Measurements from ENCODE around the gene TMEM88. TPM values are rescaled to one million over a fixed set of nuclear protein-coding genes. Genes with fewer than 3 reads are reported as not detected.

The TMEM88 gene
- total and polyA plus RNA-seq, 4 donors, result 2.7 to 27.6 (median 13.5) TPM

GRCh38 chr17:7842380-7843256 is 12.2 kb upstream of the TMEM88 start:
- Histone ChIP-seq H3K36me3 (ENCODE audit: control insufficient read depth, insufficient read depth, low read length) (peaks cover 33% of the 10 kb centered on the region), H3K4me3 (ENCODE audit: low read depth, low read length) (peak overlapping the region; percentile 92), H3K27ac (ENCODE audit: low read depth, low read length) (peak overlapping the region; percentile 98), H3K9me3 (ENCODE audit: control insufficient read depth, insufficient read depth, low read length) (no peaks in the 10 kb centered on the region), H3K27me3 (ENCODE audit: control insufficient read depth, insufficient read depth, low read length) (no peaks in the 10 kb centered on the region), H3K4me1 (ENCODE audit: control insufficient read depth, insufficient read depth, low read length) (peaks cover 61% of the 10 kb centered on the region)
- WGBS (ENCODE audit: insufficient coverage), result under 1% methylated on average over 46 of the region's 47 CpGs
- peak in 2 of 6 donors; percentile 44 to 74 for DNase-seq (ENCODE audit: low read depth in 4 of 6, low spot score in 6 of 6)

GRCh38 chr17:7843257-7843535 is 11.7 kb upstream of the TMEM88 start:
- Histone ChIP-seq H3K4me1 (ENCODE audit: control insufficient read depth, insufficient read depth, low read length) (peaks cover 61% of the 10 kb centered on the region), H3K9me3 (ENCODE audit: control insufficient read depth, insufficient read depth, low read length) (no peaks in the 10 kb centered on the region), H3K27ac (ENCODE audit: low read depth, low read length) (peak overlapping the region; percentile 98), H3K36me3 (ENCODE audit: control insufficient read depth, insufficient read depth, low read length) (peaks cover 39% of the 10 kb centered on the region), H3K4me3 (ENCODE audit: low read depth, low read length) (peak overlapping the region; percentile 92), H3K27me3 (ENCODE audit: control insufficient read depth, insufficient read depth, low read length) (no peaks in the 10 kb centered on the region)
- DNase-seq (ENCODE audit: low read depth in 4 of 6, low spot score in 6 of 6), result peak in 1 of 6 donors; percentile 33
- WGBS (ENCODE audit: insufficient coverage), result under 1% methylated on average over 17 of the region's 17 CpGs

DNA sequence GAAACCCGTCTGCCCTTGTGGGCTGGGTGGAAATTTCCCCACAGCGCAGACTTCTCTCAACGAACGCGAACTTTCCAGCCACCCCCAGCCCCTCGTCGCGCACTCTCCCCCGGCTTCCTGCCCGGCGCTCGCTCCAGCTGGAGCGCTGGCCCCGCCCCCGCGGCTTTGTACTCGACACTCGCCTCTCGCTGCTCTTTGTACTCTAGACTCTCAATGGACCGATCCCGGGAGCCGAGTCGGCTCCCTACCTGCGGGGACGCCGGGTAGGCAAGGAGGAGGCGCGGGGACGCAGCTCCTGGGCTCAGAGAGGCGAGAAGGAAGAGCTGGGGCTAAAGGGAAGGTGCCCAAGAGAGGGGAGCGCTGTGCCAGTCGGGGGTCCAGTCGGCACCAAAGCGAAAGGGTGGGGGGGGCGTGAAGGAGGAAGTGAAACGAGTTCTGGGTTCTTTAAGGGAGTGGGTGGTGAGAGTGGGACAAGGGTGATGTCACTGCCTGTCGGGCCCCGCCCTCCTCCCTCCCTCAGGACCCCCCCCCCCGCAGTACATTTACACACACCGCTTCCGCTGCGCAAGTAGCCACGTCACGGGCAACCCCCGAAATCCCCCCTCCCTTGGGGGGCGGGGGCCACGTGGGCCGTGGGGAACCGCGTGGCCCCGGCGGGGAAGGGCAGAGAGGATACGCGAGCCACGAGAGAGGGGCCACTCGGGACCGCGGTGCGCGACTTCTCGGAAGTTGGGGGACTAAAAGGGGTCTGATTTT is 11.2 kb upstream of the TMEM88 start:
- no peaks in the 10 kb centered on the region for H3K27me3 ChIP-seq (ENCODE audit: control insufficient read depth, insufficient read depth, low read length)

DNA sequence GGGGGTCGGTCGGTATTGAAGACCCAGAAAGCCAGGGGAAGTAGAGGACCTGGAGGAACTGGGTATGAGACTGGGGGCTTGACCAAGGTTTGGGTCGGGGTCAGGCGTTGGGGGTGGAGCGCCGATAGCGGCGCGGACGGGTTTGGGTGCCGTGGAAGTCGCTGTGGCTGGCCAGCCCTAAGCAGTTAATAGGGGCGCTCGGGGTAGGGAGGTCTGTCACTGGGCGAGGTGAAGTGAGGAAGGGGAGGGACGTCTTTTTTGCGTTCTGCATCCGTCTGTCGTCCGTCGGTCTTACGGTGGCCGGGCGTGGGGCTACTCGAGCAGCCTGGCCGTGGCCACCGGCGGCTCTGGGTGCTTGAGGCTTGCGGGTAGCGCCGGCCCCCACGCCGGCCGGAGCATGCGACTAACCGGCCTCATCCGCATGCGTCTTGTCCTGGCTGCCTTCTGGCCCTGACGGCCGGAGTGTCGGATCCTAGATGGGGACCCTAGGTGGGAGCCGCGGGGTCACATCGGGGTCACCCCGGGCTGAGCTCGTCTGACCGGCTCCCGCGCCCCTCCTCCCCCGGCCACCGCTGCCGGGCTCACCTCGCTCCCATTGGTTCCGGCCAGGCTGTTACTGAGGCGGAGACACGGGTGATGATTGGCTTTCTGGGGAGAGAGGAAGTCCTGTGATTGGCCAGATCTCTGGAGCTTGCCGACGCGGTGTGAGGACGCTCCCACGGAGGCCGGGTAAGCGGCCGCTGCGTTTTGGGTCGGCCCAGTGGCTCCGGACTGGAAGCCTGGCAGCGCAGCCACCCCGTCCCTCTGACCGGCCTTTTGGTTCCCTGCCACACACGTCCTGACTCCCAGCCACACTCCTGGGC is 10.3 kb upstream of the TMEM88 start:
- Histone ChIP-seq H3K4me1 (ENCODE audit: control insufficient read depth, insufficient read depth, low read length) (peaks cover 48% of the 10 kb centered on the region), H3K9me3 (ENCODE audit: control insufficient read depth, insufficient read depth, low read length) (no peaks in the 10 kb centered on the region), H3K4me3 (ENCODE audit: low read depth, low read length) (peak overlapping the region; percentile 92), H3K27ac (ENCODE audit: low read depth, low read length) (peak overlapping the region; percentile 98), H3K27me3 (ENCODE audit: control insufficient read depth, insufficient read depth, low read length) (no peaks in the 10 kb centered on the region), H3K36me3 (ENCODE audit: control insufficient read depth, insufficient read depth, low read length) (peaks cover 52% of the 10 kb centered on the region)
- peak in 4 of 6 donors; percentile 89 to 98 (median 94) for DNase-seq (ENCODE audit: low read depth in 4 of 6, low spot score in 6 of 6)
- 0% methylated on average over 71 of the region's 71 CpGs for WGBS (ENCODE audit: insufficient coverage)

More for the DNA sequence above, 11.2 kb upstream of the TMEM88 start:
- Histone ChIP-seq H3K4me3 (ENCODE audit: low read depth, low read length) (peak overlapping the region; percentile 92), H3K4me1 (ENCODE audit: control insufficient read depth, insufficient read depth, low read length) (peaks cover 56% of the 10 kb centered on the region), H3K36me3 (ENCODE audit: control insufficient read depth, insufficient read depth, low read length) (peaks cover 44% of the 10 kb centered on the region), H3K27ac (ENCODE audit: low read depth, low read length) (peak overlapping the region; percentile 98), H3K9me3 (ENCODE audit: control insufficient read depth, insufficient read depth, low read length) (no peaks in the 10 kb centered on the region)
- WGBS (ENCODE audit: insufficient coverage), result under 1% methylated on average over 47 of the region's 61 CpGs
- DNase-seq (ENCODE audit: low read depth in 4 of 6, low spot score in 6 of 6), result peak in 3 of 6 donors; percentile 64 to 88 (median 75)

GRCh38 chr17:7845359-7846062 is 9.4 kb upstream of the TMEM88 start:
- no peaks in the 10 kb centered on the region for H3K9me3 ChIP-seq (ENCODE audit: control insufficient read depth, insufficient read depth, low read length)
- DNase-seq (ENCODE audit: low read depth in 4 of 6, low spot score in 6 of 6), result no peak
- H3K4me1 ChIP-seq (ENCODE audit: control insufficient read depth, insufficient read depth, low read length), result peaks cover 44% of the 10 kb centered on the region
- H3K4me3 ChIP-seq (ENCODE audit: low read depth, low read length), result peak overlapping the region; percentile 92
- H3K36me3 ChIP-seq (ENCODE audit: control insufficient read depth, insufficient read depth, low read length), result peaks cover 62% of the 10 kb centered on the region
- peak overlapping the region; percentile 98 for H3K27ac ChIP-seq (ENCODE audit: low read depth, low read length)
- WGBS (ENCODE audit: insufficient coverage), result 75% methylated on average over 10 of the region's 15 CpGs
- H3K27me3 ChIP-seq (ENCODE audit: control insufficient read depth, insufficient read depth, low read length), result no peaks in the 10 kb centered on the region

- Histone ChIP-seq H3K4me1 (ENCODE audit: control insufficient read depth, insufficient read depth, low read length) (peaks cover 41% of the 10 kb centered on the region), H3K4me3 (ENCODE audit: low read depth, low read length) (no peak overlapping the region), H3K36me3 (ENCODE audit: control insufficient read depth, insufficient read depth, low read length) (peaks cover 69% of the 10 kb centered on the region), H3K27ac (ENCODE audit: low read depth, low read length) (no peak overlapping the region), H3K9me3 (ENCODE audit: control insufficient read depth, insufficient read depth, low read length) (no peaks in the 10 kb centered on the region), H3K27me3 (ENCODE audit: control insufficient read depth, insufficient read depth, low read length) (no peaks in the 10 kb centered on the region)
- DNase-seq (ENCODE audit: low read depth in 4 of 6, low spot score in 6 of 6), result no peak
- 92% methylated on average over 17 of the region's 22 CpGs for WGBS (ENCODE audit: insufficient coverage)
Measured at GRCh38 chr17:7846063-7846735, 8.7 kb upstream of the TMEM88 start.

GRCh38 chr17:7846765-7847661 is 7.9 kb upstream of the TMEM88 start:
- H3K4me3 ChIP-seq (ENCODE audit: low read depth, low read length), result no peak overlapping the region
- peaks cover 77% of the 10 kb centered on the region for H3K36me3 ChIP-seq (ENCODE audit: control insufficient read depth, insufficient read depth, low read length)
- WGBS (ENCODE audit: insufficient coverage), result 90% methylated on average over 19 of the region's 34 CpGs
- peaks cover 46% of the 10 kb centered on the region for H3K4me1 ChIP-seq (ENCODE audit: control insufficient read depth, insufficient read depth, low read length)
- H3K27ac ChIP-seq (ENCODE audit: low read depth, low read length), result no peak overlapping the region
- no peaks in the 10 kb centered on the region for H3K27me3 ChIP-seq (ENCODE audit: control insufficient read depth, insufficient read depth, low read length)
- no peak for DNase-seq (ENCODE audit: low read depth in 4 of 6, low spot score in 6 of 6)
- no peaks in the 10 kb centered on the region for H3K9me3 ChIP-seq (ENCODE audit: control insufficient read depth, insufficient read depth, low read length)

- peaks cover 89% of the 10 kb centered on the region for H3K36me3 ChIP-seq (ENCODE audit: control insufficient read depth, insufficient read depth, low read length)
Measured at GRCh38 chr17:7848131-7848579, 6.7 kb upstream of the TMEM88 start.

More at GRCh38 chr17:7848131-7848579, 6.7 kb upstream of the TMEM88 start:
- H3K9me3 ChIP-seq (ENCODE audit: control insufficient read depth, insufficient read depth, low read length), result no peaks in the 10 kb centered on the region
- peaks cover 40% of the 10 kb centered on the region for H3K4me1 ChIP-seq (ENCODE audit: control insufficient read depth, insufficient read depth, low read length)
- no peak overlapping the region for H3K27ac ChIP-seq (ENCODE audit: low read depth, low read length)
- H3K4me3 ChIP-seq (ENCODE audit: low read depth, low read length), result no peak overlapping the region
- no peaks in the 10 kb centered on the region for H3K27me3 ChIP-seq (ENCODE audit: control insufficient read depth, insufficient read depth, low read length)
- WGBS (ENCODE audit: insufficient coverage), result 84% methylated on average over 13 of the region's 20 CpGs
- no peak for DNase-seq (ENCODE audit: low read depth in 4 of 6, low spot score in 6 of 6)

Measured in spinal cord (tissue), 10 donors.